Stomach (tissue), 4 donors: ENCODE data around the gene YBEY.

Experiments
- EP300 ChIP-seq: sonication (generic); formaldehyde crosslinking; IDR thresholded peaks from one replicate; pipeline ENCODE4 v1.6.1; 2017; ENCODE audit warnings: antibody characterized with exemption
- POLR2A ChIP-seq, 4 donors: fragments of 450-650 bp; IDR thresholded peaks; one replicate each; pipeline ENCODE4 v1.6.1; 2016; ENCODE audit warnings: antibody characterized with exemption in 4 of 4, control low read depth in 2 of 4, mild to moderate bottlenecking in 1 of 4, moderate library complexity in 1 of 4

DNA sequence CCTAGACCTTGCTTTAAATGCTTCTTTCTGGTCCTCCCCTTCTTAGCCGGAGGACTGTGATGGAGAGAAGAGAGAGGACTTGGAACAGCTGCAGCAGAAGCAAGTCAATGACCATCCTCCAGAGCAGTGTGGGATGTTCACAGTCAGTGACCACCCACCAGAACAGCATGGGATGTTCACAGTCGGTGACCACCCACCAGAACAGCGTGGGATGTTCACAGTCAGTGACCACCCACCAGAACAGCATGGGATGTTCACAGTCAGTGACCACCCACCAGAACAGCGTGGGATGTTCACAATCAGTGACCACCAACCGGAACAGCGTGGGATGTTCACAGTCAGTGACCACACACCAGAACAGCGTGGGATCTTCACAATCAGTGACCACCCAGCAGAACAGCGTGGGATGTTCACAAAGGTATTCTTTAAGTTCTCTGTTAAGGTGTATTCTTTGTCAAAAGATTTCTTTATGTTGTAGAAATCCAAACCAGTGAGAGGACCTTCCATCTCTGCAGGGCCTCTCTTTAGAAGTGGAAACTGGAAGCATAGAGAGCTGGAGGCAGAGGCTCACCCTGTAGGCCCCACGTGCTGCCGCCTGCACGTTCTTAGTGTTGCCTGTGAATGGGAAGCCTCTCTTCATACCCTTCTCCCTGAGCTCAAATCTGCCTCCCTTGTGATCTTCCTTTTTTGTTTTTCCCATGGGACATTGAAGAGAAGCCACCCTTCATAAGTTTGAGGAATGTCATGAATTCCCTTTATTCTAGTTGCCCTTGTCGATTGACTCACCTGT is 48.4 kb downstream of the YBEY start:
- TF ChIP-seq EP300 (no peak), POLR2A (IDR thresholded peaks at IDR 0.05) (no peak)
